NOMO-1 (cell line): ENCODE results near the gene GALNTL6.

ENCODE experiments used
- DNase-seq, 2 experiments: peaks; one replicate each; lab custom pipeline; 2025; ENCODE audit not compliant: unreplicated experiment in 2 of 2; lab: John Stamatoyannopoulos, UW

The GALNTL6 gene

GRCh38 chr4:171983935-171984805 is 171.0 kb downstream of the GALNTL6 start:
- DNase-seq: no peak

DNA sequence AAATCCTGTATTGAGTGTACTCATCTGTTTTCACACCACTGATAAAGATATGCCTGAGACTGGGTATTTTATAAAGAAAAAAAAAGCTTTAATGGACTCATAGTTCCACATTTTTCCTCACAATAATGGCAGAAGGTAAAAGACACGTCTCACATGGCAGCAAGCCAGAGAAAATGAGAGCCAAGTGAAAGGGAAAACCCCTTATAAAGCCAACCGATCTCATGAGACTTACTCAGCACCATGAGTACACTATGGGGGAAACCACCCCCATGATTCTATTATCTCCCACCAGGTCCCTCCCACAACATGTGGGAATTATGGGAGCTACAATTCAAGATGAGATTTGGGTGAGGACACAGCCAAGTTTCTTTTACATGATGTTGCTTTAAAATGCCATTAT is 171.9 kb downstream of the GALNTL6 start:
- no peak for DNase-seq

GRCh38 chr4:171993247-171993646 is 180.0 kb downstream of the GALNTL6 start:
- no peak for DNase-seq

- DNase-seq: no peak
These were observed 194.7 kb downstream of the GALNTL6 start for GRCh38 chr4:172007889-172008288.

DNA sequence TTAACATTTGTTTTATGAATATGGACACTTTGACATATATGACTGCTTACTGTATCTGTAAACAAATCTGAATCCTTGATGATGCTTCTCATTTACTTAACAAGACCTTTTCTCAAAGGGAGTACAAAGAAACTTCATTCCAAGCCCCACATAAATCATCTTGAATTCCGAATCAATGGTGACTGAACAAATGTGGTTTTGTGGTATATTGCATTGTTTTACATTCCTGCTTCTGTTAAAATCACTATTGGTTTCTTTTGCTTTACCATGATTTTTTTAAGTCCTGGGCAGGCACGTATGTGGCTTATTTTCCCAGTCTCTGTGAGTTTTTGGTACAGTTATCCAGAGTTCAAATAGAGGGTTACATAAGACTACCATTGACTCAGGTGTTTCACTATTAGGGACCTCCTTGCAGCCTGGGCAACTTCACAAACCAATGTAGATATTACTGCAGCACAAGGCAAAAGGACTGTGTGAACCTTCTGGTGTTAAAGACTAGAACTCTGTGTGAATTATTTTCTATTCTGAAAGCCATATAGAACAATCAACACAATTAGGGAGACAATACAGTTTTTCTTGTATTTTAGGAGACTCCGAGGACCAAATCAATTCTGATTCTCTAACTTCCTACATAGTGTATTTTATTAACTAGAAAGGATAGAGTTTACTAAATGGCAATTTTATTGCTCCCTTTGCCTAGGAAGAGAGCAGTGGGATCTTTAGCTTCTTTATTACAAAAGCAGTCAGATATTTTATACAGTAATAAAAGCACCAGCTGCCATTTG is 196.4 kb downstream of the GALNTL6 start:
- DNase-seq: no peak

GRCh38 chr4:172011196-172011595 is 198.0 kb downstream of the GALNTL6 start:
- peak in 1 of 2 experiments; percentile 2 for DNase-seq

DNA sequence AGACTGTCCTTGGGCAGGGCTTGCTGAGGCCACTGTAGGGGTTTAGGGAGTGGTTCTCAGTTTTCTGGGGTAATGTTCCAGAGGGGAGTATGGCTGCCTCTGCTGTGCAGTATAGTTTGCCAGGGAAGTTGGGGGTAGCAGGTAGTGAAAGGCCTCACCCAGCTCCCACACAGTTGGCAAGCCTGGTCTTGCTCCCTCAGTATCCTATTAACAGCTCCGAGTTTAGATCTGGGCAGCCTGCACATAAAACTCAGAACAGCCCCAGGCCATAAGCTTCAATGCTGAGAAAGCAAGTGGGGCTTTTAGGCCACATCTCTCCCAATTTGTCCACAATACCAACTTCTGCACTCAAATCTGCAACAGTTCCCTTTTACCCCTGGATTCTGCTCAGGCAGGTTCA is 205.2 kb downstream of the GALNTL6 start:
- no peak for DNase-seq

DNA sequence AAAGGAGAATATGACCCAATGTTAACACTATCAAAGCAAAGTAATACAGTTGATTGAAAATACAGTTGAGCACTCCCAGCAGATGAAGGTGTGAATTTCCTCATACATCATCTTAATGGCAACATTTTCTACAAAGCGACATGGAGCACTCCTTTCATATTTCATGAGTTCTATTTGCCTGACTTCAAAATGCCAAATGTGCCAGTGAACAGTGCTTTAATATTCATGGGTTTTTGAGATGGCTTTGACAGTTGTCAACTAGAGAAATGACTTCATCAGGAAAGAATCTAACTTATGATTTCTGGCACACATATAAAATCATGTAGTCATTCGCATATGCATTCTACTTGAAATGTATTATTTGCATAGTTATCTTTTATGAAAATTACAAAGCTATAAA is 222.4 kb downstream of the GALNTL6 start:
- no peak for DNase-seq

DNA sequence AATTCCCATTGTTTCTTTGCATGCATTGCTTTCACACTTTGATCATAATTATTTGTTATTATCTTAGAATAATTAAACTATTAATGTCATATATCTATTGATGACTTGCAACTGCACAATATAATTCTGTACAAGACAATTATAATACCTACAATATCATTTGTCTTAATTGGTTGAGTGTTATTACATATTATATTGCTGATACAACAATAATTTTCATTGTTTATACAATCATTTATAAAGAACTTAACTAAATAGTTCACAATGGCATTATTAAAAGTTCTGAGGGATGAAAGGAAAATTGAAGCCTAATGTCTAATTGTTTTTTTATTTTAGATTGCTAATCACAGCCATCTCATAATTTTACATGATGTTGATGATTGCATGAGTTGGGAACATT is 227.6 kb downstream of the GALNTL6 start:
- DNase-seq: no peak

GRCh38 chr4:172042714-172043114 is 229.5 kb downstream of the GALNTL6 start:
- DNase-seq: no peak

GRCh38 chr4:172045981-172046380 is 232.8 kb downstream of the GALNTL6 start:
- no peak for DNase-seq

GRCh38 chr4:172048666-172049065 is 235.5 kb downstream of the GALNTL6 start:
- DNase-seq: no peak

- DNase-seq: no peak
These were observed 237.7 kb downstream of the GALNTL6 start for GRCh38 chr4:172050911-172051310.

- DNase-seq: no peak
These were observed 241.8 kb downstream of the GALNTL6 start for GRCh38 chr4:172055046-172055445.

- no peak for DNase-seq
These were observed 242.3 kb downstream of the GALNTL6 start for GRCh38 chr4:172055498-172055897.

GRCh38 chr4:172061204-172061603 is 248.0 kb downstream of the GALNTL6 start:
- DNase-seq: no peak

DNA sequence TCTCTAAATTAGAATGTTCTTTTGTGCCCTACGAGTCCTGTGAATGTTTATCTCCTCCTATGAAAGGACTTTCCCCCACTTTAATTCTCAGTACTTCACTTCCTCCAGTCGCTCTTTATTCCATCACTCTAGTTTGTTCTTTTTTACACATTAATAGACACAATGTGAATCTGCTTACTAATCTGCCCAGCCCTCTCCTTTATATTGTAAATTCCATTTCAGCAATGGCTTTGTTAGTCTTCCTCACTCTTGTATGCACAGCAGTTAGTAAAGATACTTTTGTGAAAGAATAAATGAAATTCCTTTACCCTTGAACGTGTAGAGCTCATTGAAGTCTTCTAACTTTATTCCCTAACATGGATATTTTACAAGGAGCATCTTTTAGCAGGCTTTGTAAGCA is 255.3 kb downstream of the GALNTL6 start:
- no peak for DNase-seq

- DNase-seq: no peak
These were observed 260.4 kb downstream of the GALNTL6 start for GRCh38 chr4:172073590-172073989.

- DNase-seq: no peak
These were observed 270.1 kb downstream of the GALNTL6 start for GRCh38 chr4:172083272-172083671.

GRCh38 chr4:172088556-172088955 is 275.4 kb downstream of the GALNTL6 start:
- no peak for DNase-seq

DNA sequence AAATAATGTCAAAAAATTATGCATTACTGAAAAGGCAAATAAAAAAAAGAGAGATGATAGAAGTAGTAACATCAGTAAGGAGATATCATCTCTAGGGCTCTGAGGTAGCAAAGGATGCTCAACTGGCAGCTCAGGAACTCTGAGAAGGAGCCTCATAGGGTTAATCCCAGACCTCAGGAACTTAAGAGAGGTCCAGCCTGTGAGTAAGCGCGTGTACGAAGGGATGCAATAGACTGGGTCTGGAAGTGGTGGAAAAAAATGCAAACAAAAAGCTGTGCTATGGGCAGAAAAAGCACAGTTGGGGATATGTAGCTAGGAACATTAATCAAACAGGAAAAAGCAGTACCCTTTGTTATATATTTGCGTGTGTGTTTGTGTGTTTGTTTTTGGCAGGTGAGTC is 282.0 kb downstream of the GALNTL6 start:
- DNase-seq: no peak

DNA sequence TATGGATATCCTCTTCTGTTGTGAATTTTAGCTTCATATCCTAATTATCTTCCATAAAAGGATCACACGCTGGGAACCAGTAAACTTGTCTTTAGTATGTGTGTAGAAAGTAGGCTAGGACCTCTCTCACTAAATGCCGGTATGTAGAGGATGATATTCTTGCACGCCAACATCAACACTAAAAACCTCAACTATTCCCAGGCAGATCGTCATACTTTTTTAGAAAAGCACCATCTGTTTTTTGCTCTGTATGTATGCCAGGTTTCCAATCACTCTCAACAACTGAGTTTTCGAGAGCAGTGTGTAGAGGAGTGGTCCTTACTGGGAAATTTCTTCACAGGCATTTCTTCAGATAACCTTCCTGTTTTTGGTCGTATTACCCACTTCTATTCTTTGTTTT is 283.6 kb downstream of the GALNTL6 start:
- DNase-seq: no peak
